Loucy (cell line): ENCODE data around the gene INPP5D.

ENCODE experiments used
- H2AFZ ChIP-seq: fragments of 200-600 bp; sonication (generic); 2 replicates; pipeline ENCODE4 v1.6.0; 2016; ENCODE audit warnings: antibody characterized with exemption, mild to moderate bottlenecking, low read length, moderate library complexity
- H3F3A ChIP-seq: fragments of 200-600 bp; 2 replicates; pipeline ENCODE4 v1.6.0; 2016; ENCODE audit warnings: antibody characterized with exemption, low read depth, mild to moderate bottlenecking
- H3K27me3 ChIP-seq: fragments of 200-600 bp; sonication (generic); 2 replicates; pipeline ENCODE4 v1.6.1; 2014; ENCODE audit warnings: low read length, mild to moderate bottlenecking; ENCODE audit not compliant: insufficient read depth, poor library complexity, severe bottlenecking
- H3K36me3 ChIP-seq: fragments of 200-600 bp; sonication (generic); 2 replicates; pipeline ENCODE4 v1.6.1; 2016; ENCODE audit warnings: low read length; ENCODE audit not compliant: insufficient read depth
- H3K4me1 ChIP-seq: fragments of 200-600 bp; sonication (generic); 2 replicates; pipeline ENCODE4 v1.5.1; 2014; ENCODE audit warnings: low read length, mild to moderate bottlenecking; ENCODE audit not compliant: insufficient read depth, poor library complexity, severe bottlenecking
- H3K4me2 ChIP-seq: fragments of 200-600 bp; sonication (generic); 2 replicates; pipeline ENCODE4 v1.6.0; 2014; ENCODE audit warnings: antibody characterized with exemption, low read length, low read depth, mild to moderate bottlenecking; ENCODE audit not compliant: poor library complexity, severe bottlenecking
- H3K4me3 ChIP-seq: fragments of 200-600 bp; sonication (generic); 2 replicates; pipeline ENCODE4 v1.5.1; 2014; ENCODE audit warnings: low read length, mild to moderate bottlenecking, mixed read lengths; ENCODE audit not compliant: poor library complexity, severe bottlenecking
- H3K79me2 ChIP-seq: fragments of 200-600 bp; sonication (generic); 2 replicates; pipeline ENCODE4 v1.6.1; 2014; ENCODE audit warnings: low read length; ENCODE audit not compliant: insufficient read depth
- H3K9ac ChIP-seq: fragments of 200-600 bp; sonication (generic); 2 replicates; pipeline ENCODE4 v1.6.0; 2014; ENCODE audit warnings: mild to moderate bottlenecking, low read depth, low read length, moderate library complexity; ENCODE audit not compliant: poor library complexity, severe bottlenecking
- H3K9me2 ChIP-seq: fragments of 200-600 bp; sonication (generic); replicated peaks from 2 replicates; pipeline ENCODE4 v1.6.1; 2016; ENCODE audit warnings: low read depth, low read length, mixed read lengths
- H3K9me3 ChIP-seq: fragments of 200-600 bp; sonication (generic); 2 replicates; pipeline ENCODE4 v1.6.1; 2014; ENCODE audit warnings: mild to moderate bottlenecking, antibody characterized with exemption, low read length, low read depth; ENCODE audit not compliant: insufficient read depth
- H4K20me1 ChIP-seq: fragments of 200-600 bp; sonication (generic); 2 replicates; pipeline ENCODE4 v1.6.0; 2014; ENCODE audit warnings: antibody characterized with exemption, low read length, mild to moderate bottlenecking; ENCODE audit not compliant: insufficient read depth, poor library complexity, severe bottlenecking
- CTCF ChIP-seq: fragments of 200-600 bp; sonication (generic); conservative IDR thresholded peaks from 2 replicates; pipeline ENCODE4 v1.5.1; 2014; ENCODE audit warnings: mild to moderate bottlenecking, antibody characterized with exemption, low read length
- EZH2phosphoT487 ChIP-seq: fragments of 200-600 bp; IDR thresholded peaks from 2 replicates; pipeline ENCODE4 v1.6.1; 2018; ENCODE audit warnings: antibody characterized with exemption, mild to moderate bottlenecking, moderate library complexity, borderline replicate concordance

Gene INPP5D

GRCh38 chr2:233117811-233118647 lies 57.9 kb downstream of the INPP5D start:
- Histone ChIP-seq H3K4me1 (peaks cover 10% of the 10 kb centered on the region), H3K4me2 (no peak overlapping the region), H3K27me3 (no peaks in the 10 kb centered on the region), H4K20me1 (peaks cover 46% of the 10 kb centered on the region), H2AFZ (no peak overlapping the region), H3K4me3 (no peak overlapping the region), H3K9ac (no peak overlapping the region), H3K79me2 (peaks cover 79% of the 10 kb centered on the region), H3K9me2 (no peaks in the 10 kb centered on the region), H3F3A (no peaks in the 10 kb centered on the region), H3K9me3 (no peaks in the 10 kb centered on the region), H3K36me3 (peaks cover 48% of the 10 kb centered on the region)
- no peak for TF ChIP-seq EZH2phosphoT487
- TF ChIP-seq CTCF = no peak

DNA sequence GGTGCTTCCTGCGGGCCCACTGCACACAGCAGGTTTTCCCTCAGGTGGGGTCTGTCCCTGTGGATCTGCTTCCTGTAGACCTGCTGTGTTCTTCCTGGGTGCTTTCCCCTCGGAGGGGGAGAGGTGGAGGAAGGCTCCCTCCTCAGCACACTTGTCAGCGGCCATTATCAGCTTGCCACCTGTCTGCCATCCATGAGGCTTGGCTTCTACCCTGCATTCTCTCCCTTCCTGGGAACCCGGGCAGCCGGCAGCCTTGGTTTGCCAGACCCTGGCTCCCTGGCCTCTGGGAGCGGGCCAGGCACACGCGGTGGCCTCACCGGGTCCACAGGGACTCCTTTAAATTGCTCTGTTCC lies 58.5 kb downstream of the INPP5D start:
- TF ChIP-seq EZH2phosphoT487 (no peak), CTCF (no peak)
- Histone ChIP-seq H3K4me3 (no peak overlapping the region), H3K36me3 (peaks cover 54% of the 10 kb centered on the region), H2AFZ (no peak overlapping the region), H3F3A (no peaks in the 10 kb centered on the region), H3K4me2 (no peak overlapping the region), H3K9me2 (no peaks in the 10 kb centered on the region), H3K27me3 (no peaks in the 10 kb centered on the region), H4K20me1 (peaks cover 43% of the 10 kb centered on the region), H3K9me3 (no peaks in the 10 kb centered on the region), H3K4me1 (peaks cover 10% of the 10 kb centered on the region), H3K79me2 (peaks cover 73% of the 10 kb centered on the region), H3K9ac (no peak overlapping the region)

GRCh38 chr2:233119123-233119522 lies 59.0 kb downstream of the INPP5D start:
- Histone ChIP-seq H3F3A (no peaks in the 10 kb centered on the region), H3K9ac (no peak overlapping the region), H3K27me3 (no peaks in the 10 kb centered on the region), H3K9me3 (no peaks in the 10 kb centered on the region), H3K4me3 (no peak overlapping the region), H3K4me2 (no peak overlapping the region), H3K36me3 (peaks cover 59% of the 10 kb centered on the region), H4K20me1 (peaks cover 47% of the 10 kb centered on the region), H3K9me2 (no peaks in the 10 kb centered on the region), H3K4me1 (peaks cover 12% of the 10 kb centered on the region), H2AFZ (no peak overlapping the region), H3K79me2 (peaks cover 70% of the 10 kb centered on the region)
- TF ChIP-seq EZH2phosphoT487 (no peak), CTCF (no peak)
